ENCODE results near the gene LRP1.

The LRP1 gene

GRCh38 chr12:57190821-57191220 is 62.5 kb downstream of the LRP1 start:
- TF ChIP-seq SIN3A (IDR thresholded peaks at IDR 0.05; ENCODE audit: borderline replicate concordance, insufficient read depth, low read length) (no peak), FOXP2 (optimal IDR thresholded peaks at IDR 0.05; ENCODE audit: borderline replicate concordance, extremely low read depth, extremely low read length, insufficient read depth) (no peak), TAF1 (IDR thresholded peaks at IDR 0.05; ENCODE audit: borderline replicate concordance, insufficient read depth, low read length) (no peak), POLR2AphosphoS5 (IDR thresholded peaks at IDR 0.05; ENCODE audit: low read depth, low read length) (no peak), REST (IDR thresholded peaks at IDR 0.05; ENCODE audit: insufficient read depth in 1 of 2, low read depth in 2 of 2, low read length in 2 of 2) (no peak)

GRCh38 chr12:57191410-57191809 is 63.1 kb downstream of the LRP1 start:
- TF ChIP-seq SIN3A (IDR thresholded peaks at IDR 0.05; ENCODE audit: borderline replicate concordance, insufficient read depth, low read length) (no peak), REST (IDR thresholded peaks at IDR 0.05; ENCODE audit: insufficient read depth in 1 of 2, low read depth in 2 of 2, low read length in 2 of 2) (no peak), POLR2AphosphoS5 (IDR thresholded peaks at IDR 0.05; ENCODE audit: low read depth, low read length) (no peak), FOXP2 (optimal IDR thresholded peaks at IDR 0.05; ENCODE audit: borderline replicate concordance, extremely low read depth, extremely low read length, insufficient read depth) (no peak), TAF1 (IDR thresholded peaks at IDR 0.05; ENCODE audit: borderline replicate concordance, insufficient read depth, low read length) (no peak)

- TF ChIP-seq SIN3A (IDR thresholded peaks at IDR 0.05; ENCODE audit: borderline replicate concordance, insufficient read depth, low read length): no peak
- TF ChIP-seq FOXP2 (optimal IDR thresholded peaks at IDR 0.05; ENCODE audit: borderline replicate concordance, extremely low read depth, extremely low read length, insufficient read depth): no peak
- no peak for TF ChIP-seq TAF1 (IDR thresholded peaks at IDR 0.05; ENCODE audit: borderline replicate concordance, insufficient read depth, low read length)
Observed at GRCh38 chr12:57192920-57193319, 64.6 kb downstream of the LRP1 start.

- no peak for TF ChIP-seq SIN3A (IDR thresholded peaks at IDR 0.05; ENCODE audit: borderline replicate concordance, insufficient read depth, low read length)
- no peak for TF ChIP-seq REST (IDR thresholded peaks at IDR 0.05; ENCODE audit: insufficient read depth in 1 of 2, low read depth in 2 of 2, low read length in 2 of 2)
- TF ChIP-seq TAF1 (IDR thresholded peaks at IDR 0.05; ENCODE audit: borderline replicate concordance, insufficient read depth, low read length): no peak
- TF ChIP-seq FOXP2 (optimal IDR thresholded peaks at IDR 0.05; ENCODE audit: borderline replicate concordance, extremely low read depth, extremely low read length, insufficient read depth): no peak
- TF ChIP-seq POLR2AphosphoS5 (IDR thresholded peaks at IDR 0.05; ENCODE audit: low read depth, low read length): no peak
Observed at GRCh38 chr12:57193706-57194245, 65.5 kb downstream of the LRP1 start.

- TF ChIP-seq POLR2AphosphoS5 (IDR thresholded peaks at IDR 0.05; ENCODE audit: low read depth, low read length) (no peak), REST (IDR thresholded peaks at IDR 0.05; ENCODE audit: insufficient read depth in 1 of 2, low read depth in 2 of 2, low read length in 2 of 2) (no peak), FOXP2 (optimal IDR thresholded peaks at IDR 0.05; ENCODE audit: borderline replicate concordance, extremely low read depth, extremely low read length, insufficient read depth) (no peak), TAF1 (IDR thresholded peaks at IDR 0.05; ENCODE audit: borderline replicate concordance, insufficient read depth, low read length) (no peak), SIN3A (IDR thresholded peaks at IDR 0.05; ENCODE audit: borderline replicate concordance, insufficient read depth, low read length) (no peak)
Observed at GRCh38 chr12:57194253-57194652, 66.0 kb downstream of the LRP1 start.

All from PFSK-1 (cell line).